KBM-7 (cell line): Measurements from ENCODE around the gene PDZD2.
"Not testable (repeated sequence)": the region's sequence is repeated elsewhere in the genome, so short reads cannot be mapped to it uniquely, and the experiment has no call there.

Experiments used
- DNase-seq: peaks from one replicate; pipeline ENCODE4 v3.0.0-alpha.2; 2015
- in situ Hi-C: fragments of 300-500 bp; cut with MboI; formaldehyde crosslinking; loops from 2 replicates; pipeline ENCODE4 v1.14.3; 2020; ENCODE audit warnings: low sequenced_read_pairs, low pct_unique_long_range_greater_than_20kb, mixed read lengths

The PDZD2 gene

GRCh38 chr5:31678180-31678579, 39.2 kb downstream of the PDZD2 start:
- in situ Hi-C loops = no loop called here
- DNase-seq = no peak

GRCh38 chr5:31680528-31680927, 41.6 kb downstream of the PDZD2 start:
- no peak for DNase-seq
- in situ Hi-C loops = no loop called here

- in situ Hi-C loops = no loop called here
- no peak for DNase-seq
Measured at GRCh38 chr5:31682025-31682424, 43.1 kb downstream of the PDZD2 start.

- DNase-seq = no peak
- in situ Hi-C loops = no loop called here
Measured at GRCh38 chr5:31682851-31683250, 43.9 kb downstream of the PDZD2 start.

GRCh38 chr5:31688515-31689092, 49.7 kb downstream of the PDZD2 start:
- no peak for DNase-seq
- in situ Hi-C loops = no loop called here

GRCh38 chr5:31691408-31691807, 52.5 kb downstream of the PDZD2 start:
- in situ Hi-C loops, DNase-seq: not testable (repeated sequence)

- in situ Hi-C loops = no loop called here
- DNase-seq = no peak
Measured at GRCh38 chr5:31692561-31693221, 53.8 kb downstream of the PDZD2 start.

- no peak for DNase-seq
- in situ Hi-C loops = no loop called here
Measured at GRCh38 chr5:31698673-31699072, 59.7 kb downstream of the PDZD2 start.

- in situ Hi-C loops = no loop called here
- no peak for DNase-seq
Measured at GRCh38 chr5:31701642-31702299, 62.8 kb downstream of the PDZD2 start.

GRCh38 chr5:31702712-31703111, 63.8 kb downstream of the PDZD2 start:
- in situ Hi-C loops = no loop called here
- no peak for DNase-seq

- DNase-seq = no peak
- in situ Hi-C loops = no loop called here
Measured at GRCh38 chr5:31703757-31704156, 64.8 kb downstream of the PDZD2 start.

GRCh38 chr5:31706186-31706585, 67.3 kb downstream of the PDZD2 start:
- in situ Hi-C loops = no loop called here
- no peak for DNase-seq

- DNase-seq = no peak
- in situ Hi-C loops = no loop called here
Measured at GRCh38 chr5:31707329-31707728, 68.4 kb downstream of the PDZD2 start.

- in situ Hi-C loops = no loop called here
Measured at GRCh38 chr5:31708089-31708488, 69.2 kb downstream of the PDZD2 start.

GRCh38 chr5:31711363-31711762, 72.4 kb downstream of the PDZD2 start:
- in situ Hi-C loops = no loop called here

More at GRCh38 chr5:31708089-31708488, 69.2 kb downstream of the PDZD2 start:
- DNase-seq = no peak

GRCh38 chr5:31711935-31712592, 73.1 kb downstream of the PDZD2 start:
- in situ Hi-C loops = no loop called here
- DNase-seq = no peak

More at GRCh38 chr5:31711363-31711762, 72.4 kb downstream of the PDZD2 start:
- DNase-seq = no peak

- in situ Hi-C loops = no loop called here
- no peak for DNase-seq
Measured at GRCh38 chr5:31717561-31717960, 78.6 kb downstream of the PDZD2 start.

- in situ Hi-C loops = no loop called here
- no peak for DNase-seq
Measured at GRCh38 chr5:31720004-31720403, 81.1 kb downstream of the PDZD2 start.

- in situ Hi-C loops = no loop called here
- DNase-seq = no peak
Measured at GRCh38 chr5:31720811-31721345, 81.9 kb downstream of the PDZD2 start.

GRCh38 chr5:31722111-31722510, 83.2 kb downstream of the PDZD2 start:
- DNase-seq = no peak
- in situ Hi-C loops = no loop called here
